Colonic mucosa (tissue), 4 donors: Measurements from ENCODE around the gene EPSTI1. TPM values are rescaled to one million over a fixed set of nuclear protein-coding genes. Genes with fewer than 3 reads are reported as not detected.
A peak's percentile ranks its signal among the peaks of the same experiment; 100 is the strongest.

Source experiments
- DNase-seq: peaks from one replicate; pipeline ENCODE4 v3.0.0-alpha.2; 2020
- H3K27ac ChIP-seq: fragments of 200-600 bp; one replicate; pipeline ENCODE4 v1.8.0; 2021
- H3K27me3 ChIP-seq: fragments of 200-600 bp; one replicate; pipeline ENCODE4 v1.8.0; 2021
- H3K36me3 ChIP-seq: fragments of 200-600 bp; one replicate; pipeline ENCODE4 v1.8.0; 2021
- H3K4me1 ChIP-seq: fragments of 200-600 bp; one replicate; pipeline ENCODE4 v1.8.0; 2021; ENCODE audit warnings: mild to moderate bottlenecking
- H3K4me3 ChIP-seq: fragments of 200-600 bp; one replicate; pipeline ENCODE4 v1.8.0; 2021
- H3K9ac ChIP-seq, 2 donors: one replicate each; pipeline ENCODE4 v1.7.0; 2013; ENCODE audit warnings: control low read depth in 2 of 2, low read depth in 2 of 2, low read length in 2 of 2
- H3K9me3 ChIP-seq: fragments of 200-600 bp; one replicate; pipeline ENCODE4 v1.8.0; 2021
- CTCF ChIP-seq: fragments of 200-600 bp; IDR thresholded peaks from one replicate; pipeline ENCODE4 v1.8.0; 2022; ENCODE audit warnings: antibody characterized with exemption, mild to moderate bottlenecking
- intact Hi-C: fragments of 100-400 bp; cut with DNase I; formaldehyde crosslinking; loops from one replicate; pipeline ENCODE4 v1.14.1; 2022
- total RNA-seq, 2 donors: library from RNA; stranded (reverse); fragmentation: NEBNext Ultra II Directional in 1 of 2; extraction: Animal tissue kit (Norgen Biotek cat#: 25700) in 1 of 2; gene quantifications; one replicate each; pipeline ENCODE4 v1.2.1, GENCODE V29; 2021
- donor health status: healthy.
- donor health status: DM: no; HTN: no; CAD: no.
- donor health status: DM: no; HTN: no; CAD: no.

Gene EPSTI1
- total RNA-seq, 2 donors from 2014 or later: 5.4 to 16.8 TPM

GRCh38 chr13:42893214-42893671 is 98.8 kb downstream of the EPSTI1 start:
- no peak for DNase-seq
- Histone ChIP-seq H3K9ac (no peak overlapping the region), H3K27ac (no peak overlapping the region), H3K4me1 (peaks cover 11% of the 10 kb centered on the region), H3K36me3 (no peaks in the 10 kb centered on the region), H3K9me3 (no peaks in the 10 kb centered on the region), H3K27me3 (no peaks in the 10 kb centered on the region), H3K4me3 (no peak overlapping the region)
- TF ChIP-seq CTCF: no peak
- intact Hi-C loops: no loop called here

GRCh38 chr13:42892760-42893159 is 99.3 kb downstream of the EPSTI1 start:
- intact Hi-C loops: no loop called here
- no peak for TF ChIP-seq CTCF
- H3K27me3 ChIP-seq: no peaks in the 10 kb centered on the region
- H3K4me3 ChIP-seq: no peak overlapping the region
- H3K9me3 ChIP-seq: no peaks in the 10 kb centered on the region
- no peaks in the 10 kb centered on the region for H3K36me3 ChIP-seq
- H3K9ac ChIP-seq: no peak overlapping the region
- DNase-seq: no peak
- no peak overlapping the region for H3K27ac ChIP-seq
- peaks cover 11% of the 10 kb centered on the region for H3K4me1 ChIP-seq

GRCh38 chr13:42891591-42891990 is 100.5 kb downstream of the EPSTI1 start:
- Histone ChIP-seq H3K4me3 (no peak overlapping the region), H3K9me3 (no peaks in the 10 kb centered on the region), H3K9ac (no peak overlapping the region), H3K4me1 (peaks cover 11% of the 10 kb centered on the region), H3K36me3 (no peaks in the 10 kb centered on the region), H3K27ac (peak overlapping the region; percentile 46), H3K27me3 (no peaks in the 10 kb centered on the region)
- DNase-seq: peak; percentile 28
- TF ChIP-seq CTCF: no peak
- intact Hi-C loops: no loop called here

- DNase-seq: no peak
- no peaks in the 10 kb centered on the region for H3K36me3 ChIP-seq
- no peak overlapping the region for H3K9ac ChIP-seq
- H3K9me3 ChIP-seq: no peaks in the 10 kb centered on the region
- H3K4me3 ChIP-seq: no peak overlapping the region
- H3K27me3 ChIP-seq: no peaks in the 10 kb centered on the region
- H3K27ac ChIP-seq: no peak overlapping the region
- TF ChIP-seq CTCF: no peak
- intact Hi-C loops: loop anchor here (10.0 kb wide), 1 partner anchor 249 kb away; no protein-coding TSS in a partner anchor
- H3K4me1 ChIP-seq: no peaks in the 10 kb centered on the region
Observed at GRCh38 chr13:42885325-42885724, 106.7 kb downstream of the EPSTI1 start.

GRCh38 chr13:42883771-42884467 is 108.1 kb downstream of the EPSTI1 start:
- intact Hi-C loops: loop anchor here (10.0 kb wide), 1 partner anchor 251 kb away; no protein-coding TSS in a partner anchor
- H3K4me1 ChIP-seq: no peaks in the 10 kb centered on the region
- no peak for TF ChIP-seq CTCF
- no peak overlapping the region for H3K9ac ChIP-seq
- no peaks in the 10 kb centered on the region for H3K36me3 ChIP-seq
- H3K4me3 ChIP-seq: no peak overlapping the region
- peak; percentile 23 for DNase-seq
- H3K9me3 ChIP-seq: no peaks in the 10 kb centered on the region
- no peak overlapping the region for H3K27ac ChIP-seq
- H3K27me3 ChIP-seq: no peaks in the 10 kb centered on the region
